Bronchial epithelial cell (primary cell): ENCODE data around the gene SPC25. TPM values are rescaled to one million over a fixed set of nuclear protein-coding genes. Genes with fewer than 3 reads are reported as not detected.

ENCODE experiments used
- DNase-seq: peaks from one replicate; pipeline ENCODE4 v3.0.0-alpha.2; 2010; ENCODE audit warnings: low read depth
- FAIRE-seq: peaks from 2 replicates; lab custom pipeline; 2011; peaks lifted over from hg19 to GRCh38; lab: Jason Lieb, UNC
- H3K27me3 ChIP-seq: 2 replicates; pipeline ENCODE4 v1.5.1; 2011; ENCODE audit warnings: low read length; ENCODE audit not compliant: control insufficient read depth, insufficient read depth
- H3K36me3 ChIP-seq: 2 replicates; pipeline ENCODE4 v1.5.1; 2011; ENCODE audit warnings: low read length; ENCODE audit not compliant: control insufficient read depth, insufficient read depth
- H3K4me3 ChIP-seq: 2 replicates; pipeline ENCODE4 v1.5.1; 2011; ENCODE audit warnings: mild to moderate bottlenecking, low read depth, low read length, control low read depth
- CTCF ChIP-seq: IDR thresholded peaks from 2 replicates; pipeline ENCODE4 v1.5.1; 2011; ENCODE audit warnings: mild to moderate bottlenecking, moderate library complexity, low read length, control low read depth, inconsistent platforms; ENCODE audit not compliant: insufficient read depth, severe bottlenecking
- total RNA-seq: library from RNA; depleted of rRNA; stranded (reverse); fragments of >200 nt; gene quantifications from 2 replicates; pipeline ENCODE4 v1.2.1, GENCODE V29; 2014

Gene SPC25
- total RNA-seq, 1 donor from 2014 or later: not detected

GRCh38 chr2:168854651-168855050 is 35.6 kb downstream of the SPC25 start:
- no peak overlapping the region for H3K4me3 ChIP-seq
- H3K27me3 ChIP-seq: no peaks in the 10 kb centered on the region
- no peak for TF ChIP-seq CTCF
- DNase-seq: no peak
- no peaks in the 10 kb centered on the region for H3K36me3 ChIP-seq
- FAIRE-seq: no peak

- Histone ChIP-seq H3K36me3 (no peaks in the 10 kb centered on the region), H3K4me3 (no peak overlapping the region), H3K27me3 (no peaks in the 10 kb centered on the region)
- TF ChIP-seq CTCF: no peak
- FAIRE-seq (no peak), DNase-seq (peak; percentile 65)
Observed at GRCh38 chr2:168853471-168853870, 36.8 kb downstream of the SPC25 start.

GRCh38 chr2:168852481-168852880 is 37.7 kb downstream of the SPC25 start:
- Histone ChIP-seq H3K27me3 (no peaks in the 10 kb centered on the region), H3K4me3 (no peak overlapping the region), H3K36me3 (no peaks in the 10 kb centered on the region)
- FAIRE-seq (no peak), DNase-seq (no peak)
- no peak for TF ChIP-seq CTCF

- no peaks in the 10 kb centered on the region for H3K27me3 ChIP-seq
- H3K36me3 ChIP-seq: no peaks in the 10 kb centered on the region
- TF ChIP-seq CTCF: no peak
- DNase-seq (peak; percentile 90), FAIRE-seq (peak; percentile 60)
- H3K4me3 ChIP-seq: no peak overlapping the region
Observed at GRCh38 chr2:168851674-168852320, 38.4 kb downstream of the SPC25 start.

GRCh38 chr2:168850846-168851245 is 39.4 kb downstream of the SPC25 start:
- Histone ChIP-seq H3K36me3 (no peaks in the 10 kb centered on the region), H3K4me3 (no peak overlapping the region), H3K27me3 (no peaks in the 10 kb centered on the region)
- DNase-seq (no peak), FAIRE-seq (no peak)
- no peak for TF ChIP-seq CTCF

- no peak for DNase-seq
- no peak for FAIRE-seq
- H3K36me3 ChIP-seq: no peaks in the 10 kb centered on the region
- H3K4me3 ChIP-seq: no peak overlapping the region
- no peaks in the 10 kb centered on the region for H3K27me3 ChIP-seq
- TF ChIP-seq CTCF: no peak
Observed at GRCh38 chr2:168849610-168850009, 40.6 kb downstream of the SPC25 start.
